Measurements from ENCODE around the gene POMP. TPM values are rescaled to one million over a fixed set of nuclear protein-coding genes. Genes with fewer than 3 reads are reported as not detected.

The POMP gene
- total RNA-seq, 1 experiment from 2014 or later: 92.0 TPM

- H3K9me3 ChIP-seq (ENCODE audit: control insufficient read depth, insufficient read depth, low read depth, low read length): no peaks in the 10 kb centered on the region
- DNase-seq (ENCODE audit: low read depth, low spot score) (no peak), ATAC-seq (no peak)
- TF ChIP-seq TCF7L2 (IDR thresholded peaks at IDR 0.05; ENCODE audit: low read depth, low read length) (no peak), REST (IDR thresholded peaks at IDR 0.05; ENCODE audit: insufficient read depth in 1 of 2, low read depth in 2 of 2, low read length in 1 of 2) (no peak)
- POLR2A ChIA-PET: no interaction called here
- BruUV-seq (replicated peaks): no TSS peak
- H3K4me3 ChIP-seq (ENCODE audit: low read depth in 2 of 2, low read length in 2 of 2): no peak overlapping the region
- intact Hi-C loops (cut with micrococcal nuclease; ENCODE audit: unreplicated experiment): no loop called here
- H3K4me1 ChIP-seq (ENCODE audit: control insufficient read depth, insufficient read depth, low read length): peaks cover 7% of the 10 kb centered on the region
- in situ Hi-C loops (cut with HindIII; ENCODE audit: low pct_unique_long_range_greater_than_20kb, low sequenced_read_pairs): no loop called here
- CTCF ChIA-PET: no interaction called here
- no peak overlapping the region for H3K27ac ChIP-seq (ENCODE audit: low read length)
- H3K36me3 ChIP-seq (ENCODE audit: control insufficient read depth, insufficient read depth, low read length): no peaks in the 10 kb centered on the region
- H3K27me3 ChIP-seq (ENCODE audit: control insufficient read depth, insufficient read depth, low read length): no peaks in the 10 kb centered on the region
These were observed 55.7 kb downstream of the POMP start for GRCh38 chr13:28714651-28715050.

- in situ Hi-C loops (cut with HindIII; ENCODE audit: low pct_unique_long_range_greater_than_20kb, low sequenced_read_pairs) (no loop called here), intact Hi-C loops (cut with micrococcal nuclease; ENCODE audit: unreplicated experiment) (no loop called here)
- Histone ChIP-seq H3K4me3 (ENCODE audit: low read depth in 2 of 2, low read length in 2 of 2) (peak overlapping the region in 1 of 2 experiments; percentile 37; a peak in 2 of 4 replicates), H3K27me3 (ENCODE audit: control insufficient read depth, insufficient read depth, low read length) (no peaks in the 10 kb centered on the region), H3K4me1 (ENCODE audit: control insufficient read depth, insufficient read depth, low read length) (peaks cover 11% of the 10 kb centered on the region), H3K9me3 (ENCODE audit: control insufficient read depth, insufficient read depth, low read depth, low read length) (no peaks in the 10 kb centered on the region), H3K36me3 (ENCODE audit: control insufficient read depth, insufficient read depth, low read length) (no peaks in the 10 kb centered on the region), H3K27ac (ENCODE audit: low read length) (peak overlapping the region; percentile 68)
- no peak for TF ChIP-seq TCF7L2 (IDR thresholded peaks at IDR 0.05; ENCODE audit: low read depth, low read length)
- TF ChIP-seq CTCF (IDR thresholded peaks at IDR 0.05): no peak
- TF ChIP-seq SIN3A (IDR thresholded peaks at IDR 0.05; ENCODE audit: borderline replicate concordance, insufficient read depth, low read depth, low read length): no peak
- no peak for TF ChIP-seq REST (IDR thresholded peaks at IDR 0.05; ENCODE audit: insufficient read depth in 1 of 2, low read depth in 2 of 2, low read length in 1 of 2)
- TF ChIP-seq POLR2AphosphoS5 (IDR thresholded peaks at IDR 0.05; ENCODE audit: low read depth, low read length): no peak
- ChIA-PET POLR2A (no interaction called here), CTCF (interaction anchor here (0.7 kb wide), 1 partner anchor 756 kb away, joined by 9 read pairs; no protein-coding TSS in a partner anchor)
- no TSS peak for BruUV-seq (replicated peaks)
- ATAC-seq: no peak
- peak; percentile 54 for DNase-seq (ENCODE audit: low read depth, low spot score)
These were observed 57.6 kb downstream of the POMP start for GRCh38 chr13:28716511-28716910.

Data from Panc1 (cell line).